Liver (tissue), 9 donors: ENCODE measurements around the gene EIF4G1. TPM values are rescaled to one million over a fixed set of nuclear protein-coding genes. Genes with fewer than 3 reads are reported as not detected.

Source experiments
- DNase-seq: peaks from one replicate; pipeline ENCODE4 v3.0.0-alpha.2; 2017; ENCODE audit warnings: low spot score
- H3K27ac ChIP-seq, 2 donors: one replicate each; pipeline ENCODE4 v1.7.0; 2013; ENCODE audit warnings: inconsistent platforms in 2 of 2, low read length in 2 of 2, control low read depth in 1 of 2, low read depth in 1 of 2, mild to moderate bottlenecking in 1 of 2
- H3K27me3 ChIP-seq, 4 donors: one replicate each; pipeline versions ENCODE4 v1.6.1 to v1.7.0; 2013; ENCODE audit warnings: low read length in 3 of 4, inconsistent platforms in 1 of 4, mild to moderate bottlenecking in 1 of 4, moderate library complexity in 1 of 4; ENCODE audit not compliant: control insufficient read depth in 4 of 4, insufficient read depth in 4 of 4
- H3K36me3 ChIP-seq, 4 donors: one replicate each; pipeline versions ENCODE4 v1.6.1 to v1.7.0; 2013; ENCODE audit warnings: low read length in 3 of 4, mild to moderate bottlenecking in 3 of 4, low read depth in 1 of 4, moderate library complexity in 1 of 4; ENCODE audit not compliant: control insufficient read depth in 4 of 4, insufficient read depth in 3 of 4
- H3K4me1 ChIP-seq, 4 donors: one replicate each; pipeline versions ENCODE4 v1.6.1 to v1.7.0; 2013; ENCODE audit warnings: low read length in 3 of 4, mild to moderate bottlenecking in 3 of 4, moderate library complexity in 1 of 4; ENCODE audit not compliant: control insufficient read depth in 4 of 4, insufficient read depth in 4 of 4
- H3K4me3 ChIP-seq, 3 donors: one replicate each; pipeline versions ENCODE4 v1.6.1 to v1.7.0; 2013; ENCODE audit warnings: low read length in 3 of 3, control low read depth in 1 of 3, low read depth in 1 of 3, mild to moderate bottlenecking in 1 of 3
- H3K9ac ChIP-seq, 2 donors: one replicate each; pipeline ENCODE4 v1.7.0; 2013; ENCODE audit warnings: low read length in 2 of 2, mild to moderate bottlenecking in 2 of 2, moderate library complexity in 2 of 2, control low read depth in 1 of 2, low read depth in 1 of 2
- H3K9me3 ChIP-seq, 4 donors: one replicate each; pipeline versions ENCODE4 v1.6.1 to v1.7.0; 2013; ENCODE audit warnings: low read length in 3 of 4; ENCODE audit not compliant: control insufficient read depth in 4 of 4
- ATF3 ChIP-seq: IDR thresholded peaks from 2 replicates; pipeline ENCODE4 v1.6.1; 2016; ENCODE audit warnings: antibody characterized with exemption
- CTCF ChIP-seq: fragments of 150-350 bp; IDR thresholded peaks from 2 replicates; pipeline ENCODE4 v1.5.1; 2017; ENCODE audit warnings: improper control_type of control experiment, low read depth, low read length; ENCODE audit not compliant: missing input control
- EGR1 ChIP-seq, 2 donors: IDR thresholded peaks; 2 replicates each; pipeline ENCODE4 v1.6.1; 2016 to 2018; ENCODE audit warnings: antibody characterized with exemption in 2 of 2, low read depth in 2 of 2
- FOXA1 ChIP-seq: IDR thresholded peaks from 2 replicates; pipeline ENCODE4 v1.6.1; 2016; ENCODE audit warnings: antibody characterized with exemption
- FOXA2 ChIP-seq: IDR thresholded peaks from 2 replicates; pipeline ENCODE4 v1.6.1; 2016; ENCODE audit warnings: antibody characterized with exemption
- GABPA ChIP-seq, 2 donors: IDR thresholded peaks in 1 of 2; conservative IDR thresholded peaks in 1 of 2; 2 replicates each; pipeline ENCODE4 v1.6.1; 2016; ENCODE audit warnings: antibody characterized with exemption in 2 of 2, mild to moderate bottlenecking in 1 of 2, moderate library complexity in 1 of 2
- HNF4G ChIP-seq: IDR thresholded peaks from 2 replicates; pipeline ENCODE4 v1.6.1; 2016; ENCODE audit warnings: antibody characterized with exemption
- JUND ChIP-seq, 2 donors: IDR thresholded peaks; 2 replicates each; pipeline ENCODE4 v1.6.1; 2016; ENCODE audit warnings: antibody characterized with exemption in 2 of 2
- MAX ChIP-seq: IDR thresholded peaks from 2 replicates; pipeline ENCODE4 v1.6.1; 2016; ENCODE audit warnings: antibody characterized with exemption
- NR2F2 ChIP-seq: IDR thresholded peaks from 2 replicates; pipeline ENCODE4 v1.6.1; 2016; ENCODE audit warnings: antibody characterized with exemption
- RAD21 ChIP-seq, 2 donors: IDR thresholded peaks; 2 replicates each; pipeline ENCODE4 v1.6.1; 2016; ENCODE audit warnings: antibody characterized with exemption in 2 of 2, mild to moderate bottlenecking in 2 of 2
- REST ChIP-seq: IDR thresholded peaks from 2 replicates; pipeline ENCODE4 v1.6.1; 2016; ENCODE audit warnings: antibody characterized with exemption, mild to moderate bottlenecking
- RXRA ChIP-seq, 2 donors: IDR thresholded peaks; 2 replicates each; pipeline ENCODE4 v1.6.1; 2017 to 2018; ENCODE audit warnings: antibody characterized with exemption in 2 of 2, mild to moderate bottlenecking in 1 of 2
- SP1 ChIP-seq: IDR thresholded peaks from 2 replicates; pipeline ENCODE4 v1.6.1; 2018; ENCODE audit warnings: antibody characterized with exemption, mild to moderate bottlenecking
- TAF1 ChIP-seq: conservative IDR thresholded peaks from 2 replicates; pipeline ENCODE4 v1.6.1; 2016; ENCODE audit warnings: antibody characterized with exemption, mild to moderate bottlenecking
- YY1 ChIP-seq: IDR thresholded peaks from 2 replicates; pipeline ENCODE4 v1.6.1; 2016; ENCODE audit warnings: antibody characterized with exemption, mild to moderate bottlenecking
- ZBTB33 ChIP-seq: IDR thresholded peaks from 2 replicates; pipeline ENCODE4 v1.6.1; 2016; ENCODE audit warnings: antibody characterized with exemption
- WGBS: extraction: QIAGEN DNeasy Blood & Tissue Kit; methylation state at CpG from one replicate; pipeline ENCODE4 v1.1.7; 2013; 5-methylcytosine and 5-hydroxymethylcytosine counted together
- polyA plus RNA-seq, 2 donors: library from polyadenylated mRNA; stranded (reverse) in 1 of 2; unstranded in 1 of 2; fragments of 200-250 nt in 1 of 2; fragments of >200 nt in 1 of 2; fragmentation: Nextera tagmentation in 1 of 2; extraction: Ambion mirVana in 1 of 2; gene quantifications; one replicate each; pipeline versions ENCODE4 v1.2.1 to v1.2.3, GENCODE V29; 2013 to 2015
- total RNA-seq, 2 donors: library from RNA; depleted of rRNA; stranded (reverse); fragments of >200 nt; gene quantifications; one replicate each; pipeline ENCODE4 v1.2.3, GENCODE V29; 2014
- donor health status: healthy.
- donor health status: healthy.
- donor health status: healthy.
- donor health status: healthy.
- donor health status: healthy.

EIF4G1 gene
- total and polyA plus RNA-seq, 4 donors, result 140 to 329 (median 207) TPM

- no peak overlapping the region for H3K27ac ChIP-seq
- H3K36me3 ChIP-seq, result peaks cover 53 to 96% (median 88%) of the 10 kb centered on the region in 4 donors
- no peak overlapping the region for H3K4me3 ChIP-seq
- no peaks in the 10 kb centered on the region for H3K27me3 ChIP-seq
- H3K4me1 ChIP-seq, result peaks cover 0 to 11% (median 7%) of the 10 kb centered on the region in 4 donors
- TF ChIP-seq GABPA (IDR thresholded peaks at IDR 0.05 in 1 of 2, conservative IDR thresholded peaks at IDR 0.05 in 1 of 2), result no peak
- no peak for TF ChIP-seq EGR1 (IDR thresholded peaks at IDR 0.05; ENCODE audit: low read depth in 2 of 2)
- no peak for TF ChIP-seq ZBTB33
- no peak for TF ChIP-seq NR2F2
- TF ChIP-seq JUND (IDR thresholded peaks at IDR 0.05), result no peak
- no peak for TF ChIP-seq RAD21 (IDR thresholded peaks at IDR 0.05)
- no peak for TF ChIP-seq FOXA2
- no peak for TF ChIP-seq TAF1
- no peak for TF ChIP-seq SP1
- TF ChIP-seq MAX, result no peak
- TF ChIP-seq RXRA (IDR thresholded peaks at IDR 0.05), result no peak
- no peak for TF ChIP-seq ATF3
- no peak for TF ChIP-seq YY1
- no peak for TF ChIP-seq REST
- TF ChIP-seq FOXA1, result no peak
- no peak for TF ChIP-seq HNF4G
- WGBS, result 98% methylated on average over 21 of the region's 21 CpGs
- no peak overlapping the region for H3K9ac ChIP-seq
- no peak for DNase-seq
- H3K9me3 ChIP-seq, result no peaks in the 10 kb centered on the region
Observed at GRCh38 chr3:184327171-184327570, 12.8 kb downstream of the EIF4G1 start.

GRCh38 chr3:184328516-184328915, 14.1 kb downstream of the EIF4G1 start:
- Histone ChIP-seq H3K9ac (no peak overlapping the region), H3K9me3 (no peaks in the 10 kb centered on the region), H3K4me3 (no peak overlapping the region), H3K27me3 (no peaks in the 10 kb centered on the region), H3K4me1 (no peaks in the 10 kb centered on the region), H3K27ac (no peak overlapping the region), H3K36me3 (peaks cover 44 to 96% (median 88%) of the 10 kb centered on the region in 4 donors)
- no peak for DNase-seq
- 46% methylated on average over 3 of the region's 3 CpGs for WGBS
- TF ChIP-seq REST, result no peak
- TF ChIP-seq NR2F2, result no peak
- TF ChIP-seq GABPA (IDR thresholded peaks at IDR 0.05 in 1 of 2, conservative IDR thresholded peaks at IDR 0.05 in 1 of 2), result no peak
- no peak for TF ChIP-seq ATF3
- no peak for TF ChIP-seq SP1
- TF ChIP-seq TAF1, result no peak
- TF ChIP-seq FOXA2, result no peak
- TF ChIP-seq FOXA1, result no peak
- TF ChIP-seq CTCF, result no peak
